ENCODE data around the gene VAMP7. TPM values are rescaled to one million over a fixed set of nuclear protein-coding genes. Genes with fewer than 3 reads are reported as not detected.

Gene VAMP7
- polyA plus RNA-seq, 1 donor (not counting 4 experiments of a cell fraction or from before 2014, with no cell fraction given): 41.5 TPM

DNA sequence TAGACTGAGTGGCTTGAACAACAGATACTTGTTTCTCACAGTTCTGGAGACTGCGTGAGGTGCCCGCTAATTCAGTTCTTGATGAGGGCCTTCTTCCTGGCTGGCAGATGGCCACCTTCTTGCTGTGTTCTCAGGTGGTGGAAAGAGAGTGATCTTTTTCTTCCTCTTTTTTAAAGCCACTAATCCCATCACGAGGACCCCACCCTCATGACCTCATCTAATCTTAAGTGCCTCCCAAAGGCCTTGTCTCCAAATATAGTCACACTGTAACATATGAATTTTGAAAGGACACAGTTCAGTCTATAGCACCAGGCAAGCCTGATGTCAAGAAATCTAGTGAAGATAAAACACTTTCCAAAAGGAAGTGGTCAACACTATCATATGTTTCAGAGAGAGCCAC is 12.4 kb downstream of the VAMP7 start:
- Histone ChIP-seq H3K36me3 (ENCODE audit: control insufficient read depth in 2 of 2, extremely low read depth in 1 of 2, insufficient read depth in 2 of 2, low read length in 2 of 2) (peaks cover 0 to 2% of the 10 kb centered on the region in 2 experiments), H3K4me2 (ENCODE audit: control insufficient read depth, extremely low read depth, insufficient read depth, low read depth, low read length) (no peak overlapping the region), H3K4me1 (ENCODE audit: control insufficient read depth, extremely low read depth, insufficient read depth, low read length) (peaks cover 2% of the 10 kb centered on the region), H3K9ac (ENCODE audit: control insufficient read depth, extremely low read depth, insufficient read depth, low read length) (no peak overlapping the region), H4K20me1 (ENCODE audit: control insufficient read depth, extremely low read depth, insufficient read depth, low read length) (no peaks in the 10 kb centered on the region), H3K27ac (ENCODE audit: control insufficient read depth, insufficient read depth, low read length) (no peak overlapping the region), H3K4me3 (ENCODE audit: control insufficient read depth in 2 of 3, extremely low read depth in 1 of 3, insufficient read depth in 2 of 3, low read depth in 1 of 3, low read length in 3 of 3) (no peak overlapping the region), H3K79me2 (ENCODE audit: control insufficient read depth, insufficient read depth, low read length) (no peaks in the 10 kb centered on the region), H2AFZ (ENCODE audit: control insufficient read depth, low read length) (no peak overlapping the region), H3K9me1 (ENCODE audit: control insufficient read depth, extremely low read depth, insufficient read depth, low read length) (no peaks in the 10 kb centered on the region), H3K27me3 (ENCODE audit: control insufficient read depth, extremely low read depth, insufficient read depth, low read length) (no peaks in the 10 kb centered on the region), H3K9me3 (ENCODE audit: control insufficient read depth, low read depth, low read length) (no peaks in the 10 kb centered on the region)
- dilution Hi-C loops (cut with MboI; ENCODE audit: extremely low pct_ligation_motif_present, low sequenced_read_pairs): no loop called here
- DNase-seq (ENCODE audit: low read depth, low spot score) (no peak), FAIRE-seq (no peak)
- TF ChIP-seq, protein P1, sequence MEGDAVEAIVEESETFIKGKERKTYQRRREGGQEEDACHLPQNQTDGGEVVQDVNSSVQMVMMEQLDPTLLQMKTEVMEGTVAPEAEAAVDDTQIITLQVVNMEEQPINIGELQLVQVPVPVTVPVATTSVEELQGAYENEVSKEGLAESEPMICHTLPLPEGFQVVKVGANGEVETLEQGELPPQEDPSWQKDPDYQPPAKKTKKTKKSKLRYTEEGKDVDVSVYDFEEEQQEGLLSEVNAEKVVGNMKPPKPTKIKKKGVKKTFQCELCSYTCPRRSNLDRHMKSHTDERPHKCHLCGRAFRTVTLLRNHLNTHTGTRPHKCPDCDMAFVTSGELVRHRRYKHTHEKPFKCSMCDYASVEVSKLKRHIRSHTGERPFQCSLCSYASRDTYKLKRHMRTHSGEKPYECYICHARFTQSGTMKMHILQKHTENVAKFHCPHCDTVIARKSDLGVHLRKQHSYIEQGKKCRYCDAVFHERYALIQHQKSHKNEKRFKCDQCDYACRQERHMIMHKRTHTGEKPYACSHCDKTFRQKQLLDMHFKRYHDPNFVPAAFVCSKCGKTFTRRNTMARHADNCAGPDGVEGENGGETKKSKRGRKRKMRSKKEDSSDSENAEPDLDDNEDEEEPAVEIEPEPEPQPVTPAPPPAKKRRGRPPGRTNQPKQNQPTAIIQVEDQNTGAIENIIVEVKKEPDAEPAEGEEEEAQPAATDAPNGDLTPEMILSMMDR (optimal IDR thresholded peaks at IDR 0.05 in 1 of 3, IDR thresholded peaks at IDR 0.05 in 1 of 3, conservative IDR thresholded peaks at IDR 0.05 in 1 of 3; ENCODE audit: extremely low read depth in 1 of 3, insufficient read depth in 2 of 3, low read length in 3 of 3): no peak
- TF ChIP-seq EZH2 (IDR thresholded peaks at IDR 0.05; ENCODE audit: low read length): no peak

DNA sequence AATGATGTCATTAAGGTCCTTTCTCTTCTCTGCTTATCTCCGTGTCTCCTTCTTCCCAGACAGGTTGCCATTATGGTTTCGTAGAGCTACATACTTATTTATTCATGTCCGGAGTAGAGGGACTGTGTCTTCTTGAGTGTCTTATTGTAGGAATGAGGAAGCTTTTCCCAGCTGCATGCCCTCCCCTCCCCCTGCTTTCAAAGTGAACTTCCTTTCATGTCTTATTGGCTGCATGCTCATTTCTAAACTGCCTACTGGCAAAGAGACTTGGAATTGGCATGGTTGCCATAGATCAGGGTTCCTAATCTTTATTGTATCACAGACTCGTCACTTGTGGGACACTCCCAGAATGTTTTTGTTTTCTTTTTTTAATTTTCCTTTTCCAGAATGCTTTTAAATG is 15.4 kb downstream of the VAMP7 start:
- Histone ChIP-seq H3K27ac (ENCODE audit: control insufficient read depth, insufficient read depth, low read length) (no peak overlapping the region), H3K9me1 (ENCODE audit: control insufficient read depth, extremely low read depth, insufficient read depth, low read length) (no peaks in the 10 kb centered on the region), H3K27me3 (ENCODE audit: control insufficient read depth, extremely low read depth, insufficient read depth, low read length) (no peaks in the 10 kb centered on the region), H2AFZ (ENCODE audit: control insufficient read depth, low read length) (no peak overlapping the region), H3K9ac (ENCODE audit: control insufficient read depth, extremely low read depth, insufficient read depth, low read length) (no peak overlapping the region), H3K4me3 (ENCODE audit: control insufficient read depth in 2 of 3, extremely low read depth in 1 of 3, insufficient read depth in 2 of 3, low read depth in 1 of 3, low read length in 3 of 3) (no peak overlapping the region), H3K4me2 (ENCODE audit: control insufficient read depth, extremely low read depth, insufficient read depth, low read depth, low read length) (no peak overlapping the region), H3K36me3 (ENCODE audit: control insufficient read depth in 2 of 2, extremely low read depth in 1 of 2, insufficient read depth in 2 of 2, low read length in 2 of 2) (no peaks in the 10 kb centered on the region), H3K9me3 (ENCODE audit: control insufficient read depth, low read depth, low read length) (no peaks in the 10 kb centered on the region), H3K79me2 (ENCODE audit: control insufficient read depth, insufficient read depth, low read length) (no peaks in the 10 kb centered on the region), H3K4me1 (ENCODE audit: control insufficient read depth, extremely low read depth, insufficient read depth, low read length) (no peaks in the 10 kb centered on the region), H4K20me1 (ENCODE audit: control insufficient read depth, extremely low read depth, insufficient read depth, low read length) (no peaks in the 10 kb centered on the region)
- DNase-seq (ENCODE audit: low read depth, low spot score): no peak
- TF ChIP-seq, protein P1 (optimal IDR thresholded peaks at IDR 0.05 in 1 of 3, IDR thresholded peaks at IDR 0.05 in 1 of 3, conservative IDR thresholded peaks at IDR 0.05 in 1 of 3; ENCODE audit: extremely low read depth in 1 of 3, insufficient read depth in 2 of 3, low read length in 3 of 3): no peak
- no peak for TF ChIP-seq EZH2 (IDR thresholded peaks at IDR 0.05; ENCODE audit: low read length)
- dilution Hi-C loops (cut with MboI; ENCODE audit: extremely low pct_ligation_motif_present, low sequenced_read_pairs): no loop called here
- FAIRE-seq: no peak

Measured in keratinocyte (primary cell).